Activated CD4-positive, alpha-beta T cell treated with anti-CD3 and anti-CD28 coated beads, Interleukin-2, Interleukin-6, amounts not matched to agents 100 ng/mL and 50 ng/mL, durations not matched to agents 16 hours and 8 hours (primary cell): Measurements from ENCODE around the gene DSPP.
A peak's percentile ranks its signal among the peaks of the same experiment; 100 is the strongest.
"Not testable (repeated sequence)": the region's sequence is repeated elsewhere in the genome, so short reads cannot be mapped to it uniquely, and the experiment has no call there.

ENCODE experiments used
- DNase-seq: peaks from one replicate; pipeline ENCODE4 v3.0.0-alpha.2; 2020

DSPP gene

DNA sequence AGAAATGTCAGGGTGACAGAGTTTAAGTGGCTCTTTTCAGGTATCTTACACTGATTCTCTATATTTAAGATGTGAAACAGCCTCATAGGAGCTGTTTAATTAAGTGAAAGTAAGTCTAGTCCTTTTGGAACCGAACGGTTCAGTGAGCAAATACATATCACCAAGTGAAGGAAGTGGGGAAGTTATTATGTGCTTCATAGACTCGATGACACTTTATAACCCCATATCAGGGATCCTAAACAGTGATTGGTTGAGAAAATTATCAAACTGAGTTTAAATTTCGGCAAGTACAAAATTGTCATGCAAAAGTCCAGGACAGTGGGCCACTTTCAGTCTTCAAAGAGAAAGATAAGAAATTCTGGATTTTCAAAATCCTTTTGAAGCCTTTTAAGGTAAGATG is at the start of gene DSPP:
Gene DSPP (plus strand): TSS at position 301 of the 400 bp plus-strand sequence. CDS start 2,380 bp downstream, outside the sequence.
- DNase-seq, result no peak

DNA sequence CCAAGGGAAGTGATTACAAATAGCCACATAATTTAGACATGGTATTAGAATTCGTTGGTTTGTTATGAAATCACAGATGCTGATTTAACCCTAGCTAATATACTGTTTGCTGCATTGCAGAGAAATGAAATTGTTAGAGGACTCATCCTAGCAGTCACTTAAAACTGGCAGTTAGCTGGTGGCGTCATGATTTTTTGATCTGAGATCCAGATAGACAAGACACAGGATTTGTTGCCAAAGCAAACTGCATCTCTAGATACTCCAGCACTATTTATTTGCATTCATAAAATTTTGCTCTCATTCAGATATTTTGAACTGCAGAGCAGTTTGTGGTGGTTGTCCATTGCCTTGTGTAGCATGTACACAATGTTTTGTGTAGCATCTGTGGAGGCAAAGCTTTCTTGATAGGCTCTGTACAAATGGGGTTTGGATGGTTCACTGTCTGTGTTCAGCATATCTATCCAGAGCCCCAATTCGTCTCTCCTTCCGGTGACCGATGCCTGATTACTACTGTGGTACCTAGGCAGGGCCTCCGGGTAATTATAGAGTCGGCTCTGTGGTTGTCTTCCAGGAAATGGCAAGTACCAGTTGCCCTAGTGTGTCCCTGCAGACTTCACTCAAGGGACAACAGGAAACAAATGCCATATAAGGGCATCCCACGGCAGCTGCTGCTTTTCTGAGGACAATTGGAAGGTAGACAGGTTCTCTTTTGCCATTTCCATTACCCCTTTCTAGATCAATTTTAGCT is 49.1 kb upstream of the DSPP start:
- DNase-seq, result peak; percentile 82

DNA sequence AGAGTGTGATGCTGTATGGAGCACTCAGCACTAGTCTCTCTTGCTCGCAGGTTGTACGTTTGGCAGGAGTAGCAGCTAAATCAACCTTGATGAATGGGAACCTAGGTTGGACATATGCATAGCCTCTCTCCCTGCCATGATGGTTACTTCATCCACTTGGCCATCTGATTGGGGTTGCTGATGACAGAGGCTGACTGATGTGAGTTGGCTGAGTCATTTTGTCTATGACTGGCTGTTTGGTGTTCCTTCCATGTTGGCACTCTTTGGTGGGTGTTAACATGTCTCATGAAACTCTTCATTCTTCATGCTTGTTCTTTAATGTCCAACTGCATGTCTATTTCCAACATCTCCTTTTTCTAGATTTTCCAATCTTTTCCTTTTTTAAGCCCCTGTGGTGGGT is 47.5 kb upstream of the DSPP start:
- DNase-seq, result peak; percentile 7

DNA sequence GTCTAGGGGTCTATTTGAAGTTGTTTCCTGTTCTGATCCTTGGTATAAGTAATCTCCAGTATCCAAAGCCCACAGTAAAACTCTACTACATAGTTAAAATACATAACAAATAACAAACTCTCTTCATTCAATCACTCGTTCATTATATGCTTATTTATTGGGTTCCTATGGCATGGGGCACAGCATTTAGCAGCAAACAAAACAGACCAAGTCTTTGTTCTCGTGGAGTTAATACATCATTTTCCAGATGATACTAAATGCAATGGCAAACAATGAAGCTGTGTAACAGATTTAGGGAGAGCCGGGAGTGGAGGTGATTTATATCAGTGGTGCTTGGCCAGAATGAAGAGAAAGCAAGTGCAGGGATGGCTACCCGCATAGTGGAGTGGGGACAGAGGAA is 42.6 kb upstream of the DSPP start:
- no peak for DNase-seq

DNA sequence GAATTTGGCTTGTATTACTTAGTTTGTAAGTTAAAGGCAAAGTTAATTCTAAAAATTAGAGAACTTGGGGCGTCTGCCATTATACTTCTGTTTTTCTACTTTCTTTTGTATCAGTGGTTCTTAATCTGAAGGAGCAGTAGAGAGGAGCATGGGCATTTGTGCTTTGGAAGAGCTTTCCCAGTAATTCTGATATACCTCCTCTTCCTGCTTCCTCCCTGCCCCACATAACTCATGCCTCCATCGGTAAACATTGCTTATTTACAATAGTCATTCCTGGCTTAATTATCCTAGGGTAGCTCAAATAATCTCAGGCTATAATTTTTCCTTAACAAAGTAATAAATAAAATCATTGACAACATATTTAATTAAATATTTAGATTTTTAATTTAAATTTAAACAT is 42.1 kb upstream of the DSPP start:
- DNase-seq, result no peak

DNA sequence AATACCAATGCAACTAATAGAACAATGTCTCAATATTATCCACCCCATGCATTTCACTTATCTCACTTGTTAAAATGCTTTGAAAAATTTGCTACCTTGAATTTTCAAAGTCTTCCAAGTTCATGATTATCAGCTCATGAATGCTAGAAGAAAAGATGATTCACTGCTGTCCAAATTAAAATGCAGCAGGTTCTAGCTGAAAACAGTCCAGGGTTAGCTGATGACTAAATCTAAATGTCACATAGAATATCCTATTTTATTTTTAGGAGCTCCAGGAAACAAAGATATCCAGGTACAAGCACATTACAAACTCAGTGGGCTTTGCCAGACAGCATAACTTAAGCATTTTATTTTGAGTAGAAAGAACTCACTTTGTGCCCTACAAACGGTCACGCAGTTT is 41.1 kb upstream of the DSPP start:
- no peak for DNase-seq

DNA sequence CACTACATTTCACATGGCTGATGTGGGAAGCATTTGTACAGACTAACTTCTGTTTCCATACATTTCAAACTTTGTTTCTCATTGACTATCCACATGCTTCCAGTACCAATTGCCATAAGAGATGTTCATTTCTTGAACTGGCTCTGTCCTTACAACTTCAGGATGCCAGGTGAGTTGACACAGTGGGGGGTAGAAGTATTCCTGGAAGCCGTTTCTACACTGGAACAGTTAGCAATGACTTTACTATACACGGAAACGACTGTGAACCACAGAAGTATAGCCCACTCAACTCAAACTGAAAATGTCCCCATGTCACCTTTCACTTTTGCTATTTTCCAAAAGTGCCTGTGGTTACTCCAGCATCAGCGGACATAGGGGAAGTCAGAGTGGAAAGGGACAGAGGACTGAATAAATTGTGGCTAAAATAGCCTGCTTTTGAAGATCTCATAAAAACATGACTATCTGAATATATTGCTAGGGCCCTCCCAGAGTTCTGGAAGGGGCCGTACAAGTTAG is 38.0 kb upstream of the DSPP start:
- DNase-seq, result peak; percentile 9

DNA sequence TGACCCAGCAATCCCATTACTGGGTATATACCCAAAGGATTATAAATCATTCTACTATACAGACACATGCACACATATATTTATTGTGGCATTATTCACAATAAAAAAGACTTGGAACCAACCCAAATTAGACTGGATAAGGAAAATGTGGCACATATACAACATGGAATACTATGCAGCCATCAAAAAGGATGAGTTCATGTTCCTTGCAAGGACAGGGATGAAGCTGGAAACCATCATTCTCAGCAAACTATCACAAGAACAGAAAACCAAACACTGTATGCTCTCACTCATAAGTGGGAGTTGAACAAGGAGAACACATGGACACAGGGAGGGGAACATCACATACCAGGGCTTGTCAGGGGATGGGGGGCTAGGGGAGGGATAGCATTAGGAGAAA is 34.0 kb upstream of the DSPP start:
- DNase-seq, result not testable (repeated sequence)

DNA sequence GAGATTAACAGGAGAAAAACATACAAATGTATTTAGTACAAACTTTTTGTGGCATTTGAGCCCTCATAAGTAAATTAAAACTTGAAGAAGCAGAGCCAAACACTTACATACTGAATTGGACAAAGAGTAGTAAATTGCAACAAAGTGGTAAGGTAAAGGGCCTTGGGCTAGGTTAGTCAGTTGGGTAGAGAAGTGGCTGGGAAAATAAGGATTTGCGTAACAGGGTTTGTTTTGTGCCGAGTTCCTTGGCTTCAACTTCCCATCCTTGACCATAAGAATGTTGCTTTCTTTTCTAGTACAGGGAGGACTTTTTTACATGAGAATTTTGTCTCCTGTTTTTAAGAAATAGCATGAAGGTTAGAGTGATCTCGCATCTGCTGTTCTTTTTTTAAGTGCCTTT is 33.3 kb upstream of the DSPP start:
- DNase-seq, result no peak

DNA sequence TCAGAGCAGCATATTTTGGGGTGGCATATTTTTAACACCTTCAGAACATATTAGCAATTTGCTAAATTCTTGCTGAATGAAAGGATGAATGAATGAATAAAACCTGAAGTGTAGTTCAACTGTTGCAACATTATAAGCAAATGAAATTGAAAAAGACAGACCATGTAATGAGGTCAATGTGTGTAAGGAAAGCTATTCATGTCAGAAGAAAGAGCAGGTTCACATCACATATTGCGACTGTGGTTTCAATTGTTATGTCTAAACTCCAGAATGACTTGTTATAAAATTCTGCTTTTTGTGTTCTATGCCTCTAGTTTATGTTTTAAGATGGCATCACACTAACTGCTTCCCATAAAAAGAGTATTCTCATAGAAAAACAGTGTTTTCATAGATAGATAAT is 32.9 kb upstream of the DSPP start:
- peak; percentile 3 for DNase-seq

DNA sequence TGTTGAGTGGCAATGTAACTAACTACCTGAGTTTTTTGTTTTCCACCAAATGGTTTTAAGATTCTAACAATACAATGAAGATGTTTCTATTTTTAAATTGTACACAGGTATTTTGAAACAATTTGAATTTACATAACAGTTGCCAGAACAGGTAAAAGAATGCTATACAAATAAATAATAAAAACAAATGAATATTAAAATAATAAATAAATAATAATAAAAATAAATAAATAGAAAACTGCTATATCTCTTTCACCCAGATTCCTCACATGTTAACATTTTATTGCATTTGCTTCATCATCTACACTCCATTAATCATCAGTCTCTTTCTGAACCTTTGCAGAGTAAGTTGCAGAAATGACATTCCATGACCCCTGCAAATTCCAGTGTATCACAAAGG is 32.3 kb upstream of the DSPP start:
- no peak for DNase-seq

DNA sequence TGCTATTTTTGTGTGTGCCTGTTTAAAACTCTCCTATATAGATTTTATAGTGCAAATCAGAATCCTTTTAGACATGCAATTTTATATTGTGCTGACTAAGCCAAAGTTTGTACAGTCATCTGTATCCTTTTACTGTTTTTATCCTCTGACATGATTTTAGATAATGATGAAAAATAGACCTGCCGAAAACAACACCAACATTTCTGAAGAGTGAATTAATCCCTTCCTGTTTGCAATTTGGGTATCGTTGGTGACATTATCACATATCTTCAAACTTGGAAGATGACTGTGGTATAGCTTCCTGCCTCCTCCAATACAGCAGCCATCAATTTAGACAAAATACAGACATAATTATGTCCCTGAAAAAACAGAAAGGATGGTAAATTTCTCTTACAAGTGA is 28.9 kb upstream of the DSPP start:
- DNase-seq, result no peak

DNA sequence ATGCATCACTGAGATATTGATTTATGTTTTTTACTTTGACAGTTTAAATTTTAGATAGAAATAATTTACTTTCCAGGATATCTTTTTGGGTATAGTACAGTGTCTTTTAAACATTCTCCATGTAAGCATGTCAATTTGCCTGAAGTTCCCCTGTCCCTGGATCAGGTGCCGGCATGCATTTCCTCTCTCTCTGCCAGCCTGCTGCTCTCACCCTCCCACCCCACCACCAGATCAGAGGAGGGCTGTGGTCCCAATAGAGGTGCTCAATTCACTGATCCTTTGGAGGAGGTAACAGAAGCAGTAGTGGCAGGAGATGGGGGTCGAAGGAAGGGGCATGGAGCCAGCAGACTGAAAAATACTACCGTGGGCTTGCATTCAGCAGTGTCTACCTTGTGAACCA is 28.3 kb upstream of the DSPP start:
- DNase-seq, result no peak

DNA sequence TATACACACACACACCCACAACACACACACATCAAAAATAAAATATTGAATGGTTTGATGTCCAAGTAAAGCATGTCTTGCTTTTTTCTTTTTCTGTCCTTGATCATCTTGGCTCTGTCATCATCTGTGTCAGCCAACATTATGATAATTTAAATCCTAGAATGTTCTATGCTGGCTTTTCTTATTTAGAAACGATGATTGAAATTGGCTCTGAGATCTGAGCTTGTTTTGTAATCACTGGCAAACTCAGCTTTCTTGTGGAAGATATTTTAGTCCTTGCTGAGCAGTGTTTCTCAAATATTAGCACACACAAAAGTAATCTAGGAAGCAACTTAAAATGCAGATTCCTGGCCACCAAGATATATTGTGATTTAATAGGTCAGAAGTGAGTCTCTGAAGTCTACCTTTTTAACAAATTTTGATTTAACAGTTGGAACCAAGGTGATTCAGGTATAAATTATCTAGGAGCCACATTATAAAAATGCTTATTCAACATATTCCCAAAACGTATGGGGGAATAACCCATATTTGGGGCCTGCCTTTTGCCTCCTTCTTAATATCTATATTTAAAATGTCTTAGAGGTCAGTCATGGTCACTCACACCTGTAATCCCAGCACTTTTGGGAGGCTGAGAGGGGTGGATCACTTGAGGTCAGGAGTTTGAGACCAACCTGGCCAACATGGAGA is 24.0 kb upstream of the DSPP start:
- DNase-seq, result no peak

DNA sequence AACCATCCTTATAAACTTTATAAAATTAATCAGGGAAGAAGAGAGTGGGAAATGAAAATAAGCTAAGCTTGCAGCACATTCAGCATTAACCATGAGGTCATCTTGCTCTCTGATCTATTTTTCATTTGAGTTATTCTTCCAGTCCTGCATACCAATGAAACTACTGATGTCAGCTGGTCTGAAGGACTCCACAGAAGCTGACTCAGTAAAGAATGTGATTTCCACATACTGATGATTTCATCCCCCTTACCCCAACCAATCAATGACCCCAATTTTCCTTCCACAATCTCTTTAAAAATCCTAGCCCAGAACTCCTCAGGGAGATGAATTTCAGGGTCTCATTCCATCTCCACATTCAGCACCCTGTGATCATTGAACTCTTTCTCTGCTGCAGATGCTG is 18.8 kb upstream of the DSPP start:
- no peak for DNase-seq

DNA sequence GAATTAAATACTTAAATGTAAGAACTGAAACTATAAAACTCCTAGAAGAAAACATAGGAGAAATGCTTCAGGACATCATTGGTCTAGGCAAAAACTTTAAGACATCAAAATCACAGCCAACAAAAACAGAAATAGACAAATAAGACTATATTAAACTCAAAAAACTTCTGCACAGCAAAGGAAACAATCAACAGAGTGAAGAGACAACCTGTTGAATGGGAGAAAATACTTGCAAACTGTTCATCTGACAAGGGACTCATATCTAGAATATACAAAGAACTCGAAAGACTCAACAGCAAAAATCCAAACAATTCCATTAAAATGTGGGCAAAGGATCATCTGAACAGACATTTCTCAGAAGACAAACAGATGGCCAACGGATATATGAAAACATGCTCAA is 16.2 kb upstream of the DSPP start:
- no peak for DNase-seq

DNA sequence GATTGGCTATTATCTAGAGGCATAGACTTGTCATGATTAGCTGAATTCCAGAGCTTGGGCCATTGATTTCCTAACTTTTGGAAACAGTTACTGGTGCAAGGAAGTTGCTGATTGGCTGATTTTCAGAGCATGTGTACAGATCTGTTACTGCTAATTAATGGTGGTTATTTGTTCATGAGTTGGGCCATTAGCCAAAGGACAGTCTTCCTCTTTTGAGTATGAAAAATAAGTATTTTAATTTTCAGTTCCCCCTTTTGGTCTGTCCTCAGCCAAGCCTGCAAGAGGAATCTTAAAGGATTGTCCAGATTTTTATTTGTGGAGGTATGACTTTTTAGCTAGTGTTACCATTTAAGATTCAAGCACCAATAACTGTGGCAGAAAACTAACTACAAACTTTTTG is 7.0 kb upstream of the DSPP start:
- no peak for DNase-seq

DNA sequence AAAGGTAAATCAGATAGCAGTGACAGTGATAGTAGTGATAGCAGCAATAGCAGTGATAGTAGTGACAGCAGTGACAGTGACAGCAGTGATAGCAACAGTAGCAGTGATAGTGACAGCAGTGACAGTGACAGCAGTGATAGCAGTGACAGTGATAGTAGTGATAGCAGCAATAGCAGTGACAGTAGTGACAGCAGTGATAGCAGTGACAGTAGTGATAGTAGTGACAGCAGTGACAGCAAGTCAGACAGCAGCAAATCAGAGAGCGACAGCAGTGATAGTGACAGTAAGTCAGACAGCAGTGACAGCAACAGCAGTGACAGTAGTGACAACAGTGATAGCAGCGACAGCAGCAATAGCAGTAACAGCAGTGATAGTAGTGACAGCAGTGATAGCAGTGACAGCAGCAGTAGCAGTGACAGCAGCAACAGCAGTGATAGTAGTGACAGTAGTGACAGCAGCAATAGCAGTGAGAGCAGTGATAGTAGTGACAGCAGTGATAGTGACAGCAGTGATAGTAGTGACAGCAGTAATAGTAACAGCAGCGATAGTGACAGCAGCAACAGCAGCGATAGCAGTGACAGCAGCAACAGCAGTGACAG is 6.1 kb downstream of the DSPP start:
- DNase-seq, result no peak

DNA sequence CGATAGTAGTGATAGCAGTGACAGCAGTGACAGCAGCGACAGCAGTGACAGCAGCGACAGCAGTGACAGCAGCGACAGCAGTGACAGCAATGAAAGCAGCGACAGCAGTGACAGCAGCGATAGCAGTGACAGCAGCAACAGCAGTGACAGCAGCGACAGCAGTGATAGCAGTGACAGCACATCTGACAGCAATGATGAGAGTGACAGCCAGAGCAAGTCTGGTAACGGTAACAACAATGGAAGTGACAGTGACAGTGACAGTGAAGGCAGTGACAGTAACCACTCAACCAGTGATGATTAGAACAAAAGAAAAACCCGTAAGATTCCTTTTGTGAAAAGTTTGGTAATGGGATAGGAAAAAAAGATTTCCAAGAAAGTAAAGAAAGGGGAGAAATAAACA is 7.9 kb downstream of the DSPP start:
- DNase-seq, result no peak

DNA sequence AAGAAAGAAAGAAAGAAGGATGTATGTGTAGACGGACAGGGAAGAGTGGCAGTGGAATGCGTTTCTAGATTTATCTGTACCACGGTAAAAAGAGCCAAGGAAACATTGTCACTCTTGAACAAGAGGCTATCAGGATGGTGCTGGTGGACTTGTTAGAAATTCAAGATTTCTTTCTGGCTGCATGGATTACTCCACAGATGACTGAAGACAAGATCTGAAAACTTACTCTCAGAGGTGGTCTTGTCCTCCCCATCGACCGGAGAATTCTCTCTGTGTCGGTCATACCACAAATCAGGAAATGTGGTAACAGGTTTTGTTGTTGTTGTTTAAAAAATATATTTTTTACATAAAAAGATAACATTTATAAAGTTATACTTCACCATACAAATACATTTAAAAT is 11.8 kb downstream of the DSPP start:
- no peak for DNase-seq

DNA sequence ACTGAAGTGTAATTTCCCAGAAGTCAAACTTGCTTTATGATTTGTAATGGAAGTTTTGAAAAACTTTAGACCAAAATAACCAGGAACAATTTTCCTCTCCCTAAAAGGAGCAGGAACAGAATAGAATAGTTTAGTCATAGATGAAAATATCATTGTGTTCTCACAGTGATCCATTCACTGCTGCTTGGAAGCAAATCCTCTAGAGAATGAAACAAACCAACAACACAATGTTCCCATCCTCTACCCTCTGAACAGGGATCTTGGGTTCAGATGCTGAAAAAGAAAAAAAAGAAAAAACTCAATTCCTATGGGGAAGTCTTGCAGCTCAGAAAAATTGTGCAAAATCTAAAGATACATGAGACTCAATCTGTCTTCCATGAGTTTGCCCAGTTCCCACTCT is 12.2 kb downstream of the DSPP start:
- DNase-seq, result no peak

DNA sequence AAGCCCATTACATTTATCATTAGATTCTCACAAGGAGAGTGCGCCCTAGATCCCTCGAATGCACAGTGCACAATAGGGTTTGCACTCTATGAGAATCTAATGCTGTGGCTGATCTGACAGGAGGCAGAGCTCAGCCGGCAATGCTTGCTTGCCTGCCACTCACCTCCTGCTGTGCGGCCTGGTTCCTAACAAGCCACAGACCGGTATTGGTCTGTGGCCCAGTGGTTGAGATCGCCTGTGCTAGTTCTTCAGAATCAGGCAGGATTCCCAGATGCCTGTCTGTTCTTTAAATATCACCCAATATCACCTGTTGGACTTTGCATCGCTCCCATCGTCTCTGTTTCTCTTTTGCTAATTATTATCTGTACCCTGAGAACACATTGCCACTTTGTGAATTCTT is 14.0 kb downstream of the DSPP start:
- DNase-seq, result no peak

DNA sequence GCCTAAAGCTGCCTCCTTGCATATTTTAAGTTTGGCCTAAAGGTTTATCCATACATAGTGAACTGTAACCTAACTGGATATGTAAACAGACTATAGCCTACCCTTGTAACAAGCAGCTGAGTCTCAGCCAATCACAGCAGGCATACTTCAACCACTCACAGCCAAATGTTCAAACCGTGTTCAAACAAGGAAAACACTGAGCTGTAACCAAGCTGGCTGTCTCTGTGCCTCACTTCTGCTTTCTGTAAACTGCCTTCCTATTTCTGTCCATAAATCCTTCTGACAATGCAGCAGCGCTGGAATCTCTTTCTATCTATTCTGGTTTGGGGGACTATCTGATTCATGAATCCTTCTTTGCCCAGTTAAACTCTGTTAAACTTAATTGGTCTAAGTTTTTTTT is 16.4 kb downstream of the DSPP start:
- DNase-seq, result no peak

DNA sequence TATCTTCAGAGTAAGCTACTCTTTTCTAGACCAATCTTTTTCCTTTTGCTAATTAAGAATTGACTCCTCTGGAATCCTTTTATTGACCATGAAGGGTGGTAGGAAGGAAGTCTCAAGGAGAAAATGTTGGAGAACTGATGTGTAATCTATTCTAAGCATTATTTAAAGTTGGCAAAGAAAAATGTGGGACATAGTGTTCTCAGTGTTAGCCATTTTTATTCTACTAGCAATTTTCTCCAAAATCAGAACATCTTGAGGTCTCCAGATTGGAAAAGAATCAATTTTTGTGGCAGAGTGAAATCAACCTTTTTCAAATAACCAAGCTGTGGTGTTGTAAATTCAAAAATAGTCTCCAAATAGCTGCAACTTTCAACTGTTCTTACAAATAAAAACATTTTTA is 23.3 kb downstream of the DSPP start:
- DNase-seq, result no peak
